Transverse colon (tissue), 4 donors: ENCODE data around the gene HRG. TPM values are rescaled to one million over a fixed set of nuclear protein-coding genes. Genes with fewer than 3 reads are reported as not detected.

Experiments used
- DNase-seq: peaks from one replicate; pipeline ENCODE4 v3.0.0-alpha.2; 2019
- H3K27ac ChIP-seq, 4 donors: fragments of 200-600 bp; sonication (generic); 2 replicates each; pipeline ENCODE4 v1.5.1; 2016 to 2018; ENCODE audit warnings: inconsistent platforms in 4 of 4
- H3K27me3 ChIP-seq: fragments of 200-600 bp; sonication (generic); 2 replicates; pipeline ENCODE4 v1.5.1; 2017; ENCODE audit warnings: inconsistent platforms
- H3K36me3 ChIP-seq, 4 donors: fragments of 200-600 bp; sonication (generic); 2 replicates each; pipeline ENCODE4 v1.5.1; 2017 to 2019; ENCODE audit warnings: inconsistent platforms in 4 of 4
- H3K4me1 ChIP-seq, 4 donors: fragments of 200-600 bp; sonication (generic); 2 replicates each; pipeline ENCODE4 v1.5.1; 2017 to 2020; ENCODE audit warnings: inconsistent platforms in 4 of 4
- H3K4me3 ChIP-seq, 4 donors: fragments of 200-600 bp; sonication (generic); 1 replicate in 1 of 4; 2 replicates in 3 of 4; pipeline versions ENCODE4 v1.5.1 to v1.6.1; 2017 to 2019; ENCODE audit warnings: inconsistent platforms in 4 of 4
- H3K9me3 ChIP-seq, 2 donors: fragments of 200-600 bp; sonication (generic); 2 replicates each; pipeline ENCODE4 v1.5.1; 2017 to 2019; ENCODE audit warnings: inconsistent platforms in 2 of 2
- CTCF ChIP-seq, 5 experiments: fragments of 200-600 bp in 3 of 5; fragments of 450-650 bp in 2 of 5; sonication (generic) in 3 of 5; IDR thresholded peaks; 1 replicate in 2 of 5; 2 replicates in 3 of 5; pipeline ENCODE4 v1.5.1; 2016 to 2017; ENCODE audit warnings: antibody characterized with exemption in 5 of 5, inconsistent platforms in 3 of 5, mild to moderate bottlenecking in 2 of 5, moderate library complexity in 1 of 5
- EP300 ChIP-seq: sonication (generic); formaldehyde crosslinking; IDR thresholded peaks from one replicate; pipeline ENCODE4 v1.6.1; 2017; ENCODE audit warnings: antibody characterized with exemption, low read depth
- POLR2A ChIP-seq: fragments of 450-650 bp; IDR thresholded peaks from one replicate; pipeline ENCODE4 v1.6.1; 2016; ENCODE audit warnings: antibody characterized with exemption, mild to moderate bottlenecking, moderate library complexity
- POLR2AphosphoS5 ChIP-seq, 3 donors: sonication (generic); formaldehyde crosslinking; IDR thresholded peaks; one replicate each; pipeline ENCODE4 v1.6.1; 2016; ENCODE audit warnings: antibody characterized with exemption in 3 of 3
- WGBS, 2 donors: methylation state at CpG; one replicate each; pipeline ENCODE4 v1.1.5; 2018; ENCODE audit warnings: low coverage in 1 of 2; 5-methylcytosine and 5-hydroxymethylcytosine counted together
- in situ Hi-C, 4 donors: fragments of 200-750 bp; cut with MboI; loops; one replicate each; pipeline versions ENCODE4 v1.15.0 to v1.15.1; 2017; ENCODE audit warnings: low sequenced_read_pairs in 3 of 4, low pct_ligation_motif_present in 1 of 4, low pct_unique_long_range_greater_than_20kb in 1 of 4
- intact Hi-C: fragments of 100-400 bp; cut with DNase I; formaldehyde crosslinking; loops from one replicate; pipeline ENCODE4 v1.15.1; 2023; ENCODE audit warnings: low total_unique reads
- total RNA-seq, 4 donors: library from RNA; depleted of rRNA; stranded (reverse); fragments of >200 nt; gene quantifications; one replicate each; pipeline ENCODE4 v1.1.0, GENCODE V29; 2016

The HRG gene
- total RNA-seq, 4 donors from 2014 or later, result not detected

GRCh38 chr3:186653984-186654383 is 11.8 kb upstream of the HRG start:
- no peaks in the 10 kb centered on the region for H3K4me1 ChIP-seq
- H3K36me3 ChIP-seq, result no peaks in the 10 kb centered on the region
- no peak for DNase-seq
- no peak overlapping the region for H3K27ac ChIP-seq
- H3K4me3 ChIP-seq, result no peak overlapping the region
- 57% methylated on average over 6 of the region's 6 CpGs; no CpG with 5 or more reads in 1 of the 2 donors for WGBS, 2 donors
- TF ChIP-seq EP300 (no peak), POLR2A (no peak), POLR2AphosphoS5 (IDR thresholded peaks at IDR 0.05) (no peak), CTCF (IDR thresholded peaks at IDR 0.05) (no peak)
- in situ Hi-C loops (no loop called here), intact Hi-C loops (no loop called here)
- no peaks in the 10 kb centered on the region for H3K27me3 ChIP-seq
- H3K9me3 ChIP-seq, result no peaks in the 10 kb centered on the region

GRCh38 chr3:186663361-186664118 is 2.3 kb upstream of the HRG start:
- in situ Hi-C loops (no loop called here), intact Hi-C loops (no loop called here)
- no peak overlapping the region for H3K4me3 ChIP-seq
- TF ChIP-seq EP300 (no peak), CTCF (IDR thresholded peaks at IDR 0.05) (no peak), POLR2A (no peak), POLR2AphosphoS5 (IDR thresholded peaks at IDR 0.05) (no peak)
- H3K4me1 ChIP-seq, result no peaks in the 10 kb centered on the region
- no peak for DNase-seq
- H3K27ac ChIP-seq, result no peak overlapping the region
- no peaks in the 10 kb centered on the region for H3K9me3 ChIP-seq
- no peaks in the 10 kb centered on the region for H3K27me3 ChIP-seq
- 54% methylated on average over 7 of the region's 7 CpGs; no CpG with 5 or more reads in 1 of the 2 donors for WGBS, 2 donors
- no peaks in the 10 kb centered on the region for H3K36me3 ChIP-seq

- no peaks in the 10 kb centered on the region for H3K9me3 ChIP-seq
- no peaks in the 10 kb centered on the region for H3K36me3 ChIP-seq
Observed at GRCh38 chr3:186664119-186664495, 1.7 kb upstream of the HRG start.

GRCh38 chr3:186664506-186664905 is 1.3 kb upstream of the HRG start:
- no peak for TF ChIP-seq EP300
- in situ Hi-C loops, result no loop called here
- Histone ChIP-seq H3K27me3 (no peaks in the 10 kb centered on the region), H3K4me3 (no peak overlapping the region), H3K36me3 (no peaks in the 10 kb centered on the region), H3K9me3 (no peaks in the 10 kb centered on the region), H3K27ac (no peak overlapping the region), H3K4me1 (no peaks in the 10 kb centered on the region)
- DNase-seq, result no peak
- intact Hi-C loops, result no loop called here
- WGBS, 2 donors, result 75 to 84% methylated on average over 4 of the region's 4 CpGs

More at GRCh38 chr3:186664119-186664495, 1.7 kb upstream of the HRG start:
- intact Hi-C loops (no loop called here), in situ Hi-C loops (no loop called here)
- no peak overlapping the region for H3K4me3 ChIP-seq
- no peaks in the 10 kb centered on the region for H3K27me3 ChIP-seq
- no peak for DNase-seq
- H3K27ac ChIP-seq, result no peak overlapping the region
- no peaks in the 10 kb centered on the region for H3K4me1 ChIP-seq
- no peak for TF ChIP-seq CTCF (IDR thresholded peaks at IDR 0.05)
- TF ChIP-seq POLR2AphosphoS5 (IDR thresholded peaks at IDR 0.05), result no peak
- TF ChIP-seq POLR2A, result no peak
- no peak for TF ChIP-seq EP300

GRCh38 chr3:186668426-186668825 is 2.6 kb downstream of the HRG start:
- intact Hi-C loops (no loop called here), in situ Hi-C loops (no loop called here)
- DNase-seq, result no peak
- no peaks in the 10 kb centered on the region for H3K4me1 ChIP-seq
- no peaks in the 10 kb centered on the region for H3K36me3 ChIP-seq
- H3K9me3 ChIP-seq, result no peaks in the 10 kb centered on the region
- H3K27ac ChIP-seq, result no peak overlapping the region
- H3K4me3 ChIP-seq, result no peak overlapping the region
- TF ChIP-seq POLR2A, result no peak
- no peak for TF ChIP-seq CTCF (IDR thresholded peaks at IDR 0.05)
- no peak for TF ChIP-seq EP300
- no peak for TF ChIP-seq POLR2AphosphoS5 (IDR thresholded peaks at IDR 0.05)
- no peaks in the 10 kb centered on the region for H3K27me3 ChIP-seq
- WGBS, 2 donors, result 70 to 71% methylated on average over 5 to 6 of the region's 6 CpGs
